PC-9 (cell line): ENCODE data around the gene SLC36A2. TPM values are rescaled to one million over a fixed set of nuclear protein-coding genes. Genes with fewer than 3 reads are reported as not detected.
A peak's percentile ranks its signal among the peaks of the same experiment; 100 is the strongest.

Experiments used
- BruUV-seq: library from RNA; stranded (reverse); fragments of 400-500 nt; replicated peaks from 2 replicates; lab custom pipeline; 2021; lab: Mats Ljungman, UMichigan
- CTCF ChIA-PET: fragments of 300-600 bp; sonication (Branson Sonifier 250); formaldehyde crosslinking; loops from one replicate; lab custom pipeline; 2022; ENCODE audit warnings: antibody characterized with exemption; lab: Charles Lee
- POLR2A ChIA-PET: fragments of 300-600 bp; sonication (Branson Sonifier 250); formaldehyde crosslinking; loops from one replicate; lab custom pipeline; 2022; ENCODE audit warnings: antibody characterized with exemption; ENCODE audit not compliant: unreplicated experiment; lab: Charles Lee
- DNase-seq, 2 experiments: peaks; one replicate each; pipeline versions ENCODE4 v3.0.0 to v3.0.0-alpha.2; 2015 to 2022; ENCODE audit warnings: mixed read lengths in 1 of 2
- H2AFZ ChIP-seq: fragments of 200-600 bp; sonication (generic); 2 replicates; pipeline ENCODE4 v1.8.1; 2017; ENCODE audit warnings: antibody characterized with exemption
- H3F3A ChIP-seq: fragments of 200-600 bp; sonication (generic); 2 replicates; pipeline ENCODE4 v1.8.1; 2017; ENCODE audit warnings: antibody characterized with exemption, mild to moderate bottlenecking, low read depth; ENCODE audit not compliant: insufficient read depth
- H3K27ac ChIP-seq: fragments of 200-600 bp; sonication (generic); 2 replicates; pipeline ENCODE4 v1.6.1; 2016; ENCODE audit warnings: mixed run types
- H3K27me3 ChIP-seq: fragments of 200-600 bp; sonication (generic); 2 replicates; pipeline ENCODE4 v1.6.1; 2016; ENCODE audit warnings: low read depth, mixed run types; ENCODE audit not compliant: insufficient read depth
- H3K36me3 ChIP-seq: fragments of 200-600 bp; sonication (generic); 2 replicates; pipeline ENCODE4 v1.6.1; 2016; ENCODE audit warnings: low read depth, mixed run types
- H3K4me1 ChIP-seq: fragments of 200-600 bp; sonication (generic); replicated peaks from 2 replicates; pipeline ENCODE4 v1.6.1; 2016; ENCODE audit warnings: mixed run types; ENCODE audit not compliant: insufficient read depth
- H3K4me2 ChIP-seq: fragments of 200-600 bp; sonication (generic); 2 replicates; pipeline ENCODE4 v1.6.1; 2017; ENCODE audit warnings: mixed run types
- H3K4me3 ChIP-seq: fragments of 200-600 bp; sonication (generic); 2 replicates; pipeline ENCODE4 v1.6.1; 2016; ENCODE audit warnings: mixed run types
- H3K79me2 ChIP-seq: fragments of 200-600 bp; sonication (generic); 2 replicates; pipeline ENCODE4 v1.6.1; 2017; ENCODE audit warnings: low read depth, mixed run types
- H3K9me2 ChIP-seq: fragments of 200-600 bp; sonication (generic); 2 replicates; pipeline ENCODE4 v1.8.1; 2017; ENCODE audit warnings: mild to moderate bottlenecking; ENCODE audit not compliant: insufficient read depth
- H3K9me3 ChIP-seq: fragments of 200-600 bp; sonication (generic); 2 replicates; pipeline ENCODE4 v1.8.1; 2016; ENCODE audit warnings: low read depth; ENCODE audit not compliant: insufficient read depth
- H4K20me1 ChIP-seq: fragments of 200-600 bp; sonication (generic); 2 replicates; pipeline ENCODE4 v1.8.1; 2017; ENCODE audit not compliant: insufficient read depth
- CTCF ChIP-seq: fragments of 200-600 bp; sonication (generic); conservative IDR thresholded peaks from 2 replicates; pipeline ENCODE4 v1.6.1; 2017; ENCODE audit warnings: mixed run types, antibody characterized with exemption, mild to moderate bottlenecking, moderate library complexity
- EZH2 ChIP-seq: fragments of 200-600 bp; sonication (generic); IDR thresholded peaks from 2 replicates; pipeline ENCODE4 v1.8.0; 2017; ENCODE audit warnings: antibody characterized with exemption, low read depth
- intact Hi-C: fragments of 100-400 bp; cut with micrococcal nuclease; formaldehyde crosslinking; loops from one replicate; pipeline ENCODE4 v1.10.0; 2022; ENCODE audit not compliant: unreplicated experiment
- total RNA-seq: library from RNA; stranded (reverse); gene quantifications from 2 replicates; pipeline ENCODE4 v1.2.3, GENCODE V29; 2021

The SLC36A2 gene
- total RNA-seq, 1 experiment from 2014 or later: not detected

- H3K79me2 ChIP-seq: no peaks in the 10 kb centered on the region
- 0 out of 2 replicates have a peak, but pooled peaks cover 4% of the 10 kb centered on the region for H3K4me1 ChIP-seq
- intact Hi-C loops: no loop called here
- CTCF ChIA-PET: no interaction called here
- H3F3A ChIP-seq: no peaks in the 10 kb centered on the region
- no peak overlapping the region for H3K4me3 ChIP-seq
- H3K27ac ChIP-seq: no peak overlapping the region
- BruUV-seq: no TSS peak
- no peaks in the 10 kb centered on the region for H3K9me3 ChIP-seq
- no peak overlapping the region for H3K4me2 ChIP-seq
- no peak overlapping the region for H2AFZ ChIP-seq
- no peak for DNase-seq
- POLR2A ChIA-PET: no interaction called here
- no peaks in the 10 kb centered on the region for H4K20me1 ChIP-seq
- TF ChIP-seq CTCF (no peak), EZH2 (no peak)
- H3K36me3 ChIP-seq: no peaks in the 10 kb centered on the region
- no peaks in the 10 kb centered on the region for H3K9me2 ChIP-seq
- peaks cover 4% of the 10 kb centered on the region; the same call in 1 of the 2 replicates for H3K27me3 ChIP-seq
Measured at GRCh38 chr5:151298063-151298855, 49.1 kb downstream of the SLC36A2 start.

- Histone ChIP-seq H3K9me2 (no peaks in the 10 kb centered on the region), H3K9me3 (no peaks in the 10 kb centered on the region), H3K79me2 (no peaks in the 10 kb centered on the region), H3K27ac (no peak overlapping the region), H3K4me2 (no peak overlapping the region), H4K20me1 (no peaks in the 10 kb centered on the region), H3K4me1 (0 out of 2 replicates have a peak, but pooled peaks cover 4% of the 10 kb centered on the region), H3K36me3 (no peaks in the 10 kb centered on the region), H3K27me3 (peaks cover 4% of the 10 kb centered on the region; the same call in 1 of the 2 replicates), H2AFZ (no peak overlapping the region), H3F3A (no peaks in the 10 kb centered on the region), H3K4me3 (no peak overlapping the region)
- CTCF ChIA-PET: no interaction called here
- TF ChIP-seq EZH2 (no peak), CTCF (no peak)
- POLR2A ChIA-PET: no interaction called here
- intact Hi-C loops: no loop called here
- DNase-seq: peak in 1 of 2 experiments; percentile 48
- no TSS peak for BruUV-seq
Measured at GRCh38 chr5:151296974-151297373, 50.4 kb downstream of the SLC36A2 start.

GRCh38 chr5:151296478-151296830 is 50.9 kb downstream of the SLC36A2 start:
- H3K9me3 ChIP-seq: no peaks in the 10 kb centered on the region
- BruUV-seq: no TSS peak
- POLR2A ChIA-PET: no interaction called here
- no peak for DNase-seq
- H3K36me3 ChIP-seq: no peaks in the 10 kb centered on the region
- intact Hi-C loops: no loop called here
- CTCF ChIA-PET: no interaction called here
- H3F3A ChIP-seq: no peaks in the 10 kb centered on the region
- no peak overlapping the region for H2AFZ ChIP-seq
- H3K27me3 ChIP-seq: peaks cover 4% of the 10 kb centered on the region; the same call in 1 of the 2 replicates
- no peak overlapping the region for H3K4me2 ChIP-seq
- no peak overlapping the region for H3K4me3 ChIP-seq
- TF ChIP-seq CTCF: no peak
- no peak for TF ChIP-seq EZH2
- no peak overlapping the region for H3K27ac ChIP-seq
- H3K79me2 ChIP-seq: no peaks in the 10 kb centered on the region
- H3K4me1 ChIP-seq: 0 out of 2 replicates have a peak, but pooled peaks cover 4% of the 10 kb centered on the region
- no peaks in the 10 kb centered on the region for H4K20me1 ChIP-seq
- H3K9me2 ChIP-seq: no peaks in the 10 kb centered on the region
